IMR-90 (cell line): ENCODE results near the gene ACACA. TPM values are rescaled to one million over a fixed set of nuclear protein-coding genes. Genes with fewer than 3 reads are reported as not detected.

ENCODE experiments used
- ATAC-seq: fragments of 200-7000 bp; cut with Tn5 transposase; 2 replicates; pipeline ENCODE4 v1.9.1; 2020; ENCODE audit warnings: low read depth, mild to moderate bottlenecking, moderate library complexity
- BruUV-seq: library from RNA; stranded (reverse); fragments of 400-500 nt; replicated peaks from 2 replicates; lab custom pipeline; 2021; lab: Mats Ljungman, UMichigan
- CTCF ChIA-PET: fragments of 300-600 bp; formaldehyde crosslinking; extraction: SDS; loops from one replicate; lab custom pipeline; 2021; ENCODE audit warnings: antibody characterized with exemption; lab: Yijun Ruan, JAX
- POLR2A ChIA-PET: fragments of 300-600 bp; sonication (Branson Sonifier 250); formaldehyde crosslinking; loops from one replicate; lab custom pipeline; 2022; ENCODE audit warnings: antibody characterized with exemption; ENCODE audit not compliant: unreplicated experiment; lab: Charles Lee
- DNase-seq: peaks from one replicate; pipeline ENCODE4 v3.0.0; 2013
- H2AFZ ChIP-seq: replicated peaks from 2 replicates; pipeline ENCODE3; 2013; ENCODE audit warnings: low read length, mild to moderate bottlenecking; ENCODE audit not compliant: poor library complexity
- H2AK5ac ChIP-seq: 2 replicates; pipeline ENCODE4 v1.6.1; 2013; ENCODE audit warnings: low read depth, low read length, inconsistent platforms
- H2AK9ac ChIP-seq: replicated peaks from 2 replicates; pipeline ENCODE3; 2013; ENCODE audit warnings: mild to moderate bottlenecking, low read depth, low read length, moderate library complexity; ENCODE audit not compliant: poor library complexity
- H2BK120ac ChIP-seq: 2 replicates; pipeline ENCODE4 v1.6.1; 2013; ENCODE audit warnings: low read depth, low read length, inconsistent platforms
- H2BK15ac ChIP-seq: 3 replicates; pipeline ENCODE4 v1.6.1; 2013; ENCODE audit warnings: low read depth, low read length, inconsistent platforms
- H2BK20ac ChIP-seq: 2 replicates; pipeline ENCODE4 v1.6.1; 2013; ENCODE audit warnings: low read depth, mild to moderate bottlenecking, inconsistent platforms, low read length, moderate library complexity
- H2BK5ac ChIP-seq: 2 replicates; pipeline ENCODE4 v1.6.1; 2013; ENCODE audit warnings: mild to moderate bottlenecking, low read depth, low read length, inconsistent platforms; ENCODE audit not compliant: poor library complexity, severe bottlenecking
- H3K14ac ChIP-seq: replicated peaks from 2 replicates; pipeline ENCODE4 v1.6.1; 2013; ENCODE audit warnings: low read depth, low read length, inconsistent platforms
- H3K18ac ChIP-seq: 2 replicates; pipeline ENCODE4 v1.6.1; 2013; ENCODE audit warnings: low read depth, low read length, control low read depth
- H3K23ac ChIP-seq: 2 replicates; pipeline ENCODE4 v1.6.1; 2013; ENCODE audit warnings: low read depth, low read length, inconsistent platforms
- H3K27ac ChIP-seq: 2 replicates; pipeline ENCODE4 v1.5.1; 2013; ENCODE audit warnings: mild to moderate bottlenecking, control low read depth, low read length; ENCODE audit not compliant: insufficient read depth
- H3K27me3 ChIP-seq: 2 replicates; pipeline ENCODE4 v1.6.1; 2013; ENCODE audit warnings: low read length; ENCODE audit not compliant: control insufficient read depth, insufficient read depth
- H3K36me3 ChIP-seq: 2 replicates; pipeline ENCODE4 v1.6.1; 2013; ENCODE audit warnings: low read length, mixed read lengths; ENCODE audit not compliant: control insufficient read depth, insufficient read depth
- H3K4ac ChIP-seq: 2 replicates; pipeline ENCODE4 v1.6.1; 2013; ENCODE audit warnings: low read depth, low read length, inconsistent platforms
- H3K4me1 ChIP-seq: 2 replicates; pipeline ENCODE4 v1.6.1; 2013; ENCODE audit warnings: low read length, mixed read lengths; ENCODE audit not compliant: control insufficient read depth, insufficient read depth
- H3K4me2 ChIP-seq: 2 replicates; pipeline ENCODE4 v1.6.1; 2013; ENCODE audit warnings: low read depth, mild to moderate bottlenecking, control low read depth, low read length, moderate library complexity
- H3K4me3 ChIP-seq: 2 replicates; pipeline ENCODE4 v1.5.1; 2013; ENCODE audit warnings: low read depth, mild to moderate bottlenecking, control low read depth, low read length, moderate library complexity; ENCODE audit not compliant: insufficient read depth
- H3K56ac ChIP-seq: 2 replicates; pipeline ENCODE4 v1.6.1; 2013; ENCODE audit warnings: low read length, inconsistent platforms; ENCODE audit not compliant: insufficient read depth; ENCODE audit errors: extremely low read depth
- H3K79me1 ChIP-seq, 2 experiments: 2 replicates each; pipeline ENCODE4 v1.6.1; 2013; ENCODE audit warnings: low read length in 2 of 2, inconsistent platforms in 1 of 2, low read depth in 1 of 2
- H3K9ac ChIP-seq: 2 replicates; pipeline ENCODE4 v1.6.1; 2013; ENCODE audit warnings: low read depth, low read length, control low read depth
- H3K9me1 ChIP-seq: 2 replicates; pipeline ENCODE4 v1.6.1; 2013; ENCODE audit warnings: low read length, inconsistent platforms; ENCODE audit not compliant: insufficient read depth
- H3K9me3 ChIP-seq: 2 replicates; pipeline ENCODE4 v1.6.1; 2013; ENCODE audit warnings: low read length; ENCODE audit not compliant: control insufficient read depth, insufficient read depth
- H4K20me1 ChIP-seq: 2 replicates; pipeline ENCODE4 v1.6.1; 2013; ENCODE audit warnings: low read length, inconsistent platforms; ENCODE audit not compliant: insufficient read depth
- H4K5ac ChIP-seq: 2 replicates; pipeline ENCODE4 v1.6.1; 2013; ENCODE audit warnings: mild to moderate bottlenecking, low read depth, low read length, control low read depth
- H4K8ac ChIP-seq, 2 experiments: 2 replicates each; pipeline ENCODE4 v1.6.1; 2013; ENCODE audit warnings: low read depth in 2 of 2, low read length in 2 of 2, control low read depth in 1 of 2, inconsistent platforms in 1 of 2
- H4K91ac ChIP-seq: 2 replicates; pipeline ENCODE4 v1.6.1; 2013; ENCODE audit warnings: low read depth, low read length, inconsistent platforms; ENCODE audit not compliant: insufficient read depth
- FOS ChIP-seq: fragments of 150-350 bp; IDR thresholded peaks from 2 replicates; pipeline ENCODE4 v1.6.1; 2016; ENCODE audit warnings: low read depth, low read length
- MAFK ChIP-seq: IDR thresholded peaks from 2 replicates; pipeline ENCODE4 v1.6.1; 2012; ENCODE audit warnings: low read depth, low read length, improper control_type of control experiment
- POLR2A ChIP-seq: IDR thresholded peaks from 2 replicates; pipeline ENCODE4 v1.6.1; 2012; ENCODE audit warnings: mild to moderate bottlenecking, low read depth, low read length
- WGBS, 2 experiments: methylation state at CpG; one replicate each; pipeline versions ENCODE4 v1.1.5 to v1.1.7; 2013; ENCODE audit warnings: missing lambda C conversion rate in 2 of 2; ENCODE audit not compliant: insufficient read length in 1 of 2; ENCODE audit errors: extremely low coverage in 2 of 2; 5-methylcytosine and 5-hydroxymethylcytosine counted together
- dilution Hi-C: fragments of 300-500 bp; cut with HindIII; formaldehyde crosslinking; loops from one replicate; pipeline ENCODE4 v1.14.3; 2018; ENCODE audit warnings: low sequenced_read_pairs; ENCODE audit not compliant: unreplicated experiment
- in situ Hi-C: fragments of 300-500 bp; cut with MboI; formaldehyde crosslinking; loops from 3 replicates; pipeline ENCODE4 v1.14.3; 2019; ENCODE audit warnings: low sequenced_read_pairs, inconsistent platforms, mixed read lengths
- intact Hi-C: fragments of 100-400 bp; cut with micrococcal nuclease; formaldehyde crosslinking; loops from 2 replicates; pipeline ENCODE4 v1.10.0; 2022
- polyA plus RNA-seq, 3 experiments: library from polyadenylated mRNA; depleted of rRNA; stranded (reverse); fragments of >200 nt; gene quantifications; 2 replicates each; pipeline ENCODE4 v1.2.3, GENCODE V29; 2012; ENCODE audit warnings: low replicate concordance in 1 of 3
- total RNA-seq: library from RNA; depleted of rRNA; stranded (reverse); fragments of >200 nt; gene quantifications from 2 replicates; pipeline ENCODE4 v1.2.3, GENCODE V29; 2012

Gene ACACA
- total and polyA plus RNA-seq, 2 of the 4 experiments (the other 2 are of a cell fraction) = 21.3 to 39.1 TPM

GRCh38 chr17:37259030-37259735, 147.5 kb downstream of the ACACA start:
- H3K4me3 ChIP-seq = no peak overlapping the region
- intact Hi-C loops (no loop called here), in situ Hi-C loops (no loop called here), dilution Hi-C loops (no loop called here)
- no TSS peak for BruUV-seq
- DNase-seq (peak; percentile 76), ATAC-seq (peak; percentile 59; the same call in 1 of the 2 replicates)
- no peak overlapping the region for H3K4me2 ChIP-seq
- no peak overlapping the region for H4K91ac ChIP-seq
- H3K9me1 ChIP-seq = no peaks in the 10 kb centered on the region
- no peak overlapping the region for H2BK15ac ChIP-seq
- no peak overlapping the region for H3K23ac ChIP-seq
- H3K27ac ChIP-seq = no peak overlapping the region
- no peaks in the 10 kb centered on the region for H3K27me3 ChIP-seq
- peaks cover 4% of the 10 kb centered on the region; the same call in 1 of the 2 replicates for H3K4me1 ChIP-seq
- no peak overlapping the region for H2AK9ac ChIP-seq
- WGBS, 2 experiments = 100% methylated on average over 1 of the region's 3 CpGs; no CpG with 5 or more reads in 1 of the 2 experiments
- no peak overlapping the region for H3K9ac ChIP-seq
- H2BK120ac ChIP-seq = no peak overlapping the region
- no peak overlapping the region for H2BK5ac ChIP-seq
- no peak overlapping the region for H3K56ac ChIP-seq
- no peak for TF ChIP-seq POLR2A
- peak; percentile 5; the same call in 1 of the 2 replicates for TF ChIP-seq FOS
- no peak for TF ChIP-seq MAFK
- H4K8ac ChIP-seq = no peak overlapping the region
- H3K79me1 ChIP-seq = no peaks in the 10 kb centered on the region
- no peak overlapping the region for H2AK5ac ChIP-seq
- CTCF ChIA-PET = interaction anchor here (0.7 kb wide), 1 partner anchor 72 kb away, joined by 3 read pairs; no protein-coding TSS in a partner anchor
- H3K9me3 ChIP-seq = no peaks in the 10 kb centered on the region
- no peak overlapping the region for H2BK20ac ChIP-seq
- no peak overlapping the region for H4K5ac ChIP-seq
- no peak overlapping the region for H3K14ac ChIP-seq
- H3K18ac ChIP-seq = no peak overlapping the region
- peaks cover 7% of the 10 kb centered on the region for H3K36me3 ChIP-seq
- no peaks in the 10 kb centered on the region for H4K20me1 ChIP-seq
- no peak overlapping the region for H2AFZ ChIP-seq
- H3K4ac ChIP-seq = no peak overlapping the region
- POLR2A ChIA-PET = no interaction called here
